Renal cortical epithelial cell (primary cell): ENCODE data around the gene CCDC171. TPM values are rescaled to one million over a fixed set of nuclear protein-coding genes. Genes with fewer than 3 reads are reported as not detected.
A peak's percentile ranks its signal among the peaks of the same experiment; 100 is the strongest.
"Not testable (repeated sequence)": the region's sequence is repeated elsewhere in the genome, so short reads cannot be mapped to it uniquely, and the experiment has no call there.

ENCODE experiments used
- DNase-seq: peaks from one replicate; pipeline ENCODE4 v3.0.0-alpha.2; 2011; ENCODE audit warnings: low read depth
- total RNA-seq: library from RNA; depleted of rRNA; stranded (reverse); fragments of >200 nt; gene quantifications from 2 replicates; pipeline ENCODE4 v1.2.3, GENCODE V29; 2014

The CCDC171 gene
- total RNA-seq, 1 donor from 2014 or later, result 3.4 TPM

DNA sequence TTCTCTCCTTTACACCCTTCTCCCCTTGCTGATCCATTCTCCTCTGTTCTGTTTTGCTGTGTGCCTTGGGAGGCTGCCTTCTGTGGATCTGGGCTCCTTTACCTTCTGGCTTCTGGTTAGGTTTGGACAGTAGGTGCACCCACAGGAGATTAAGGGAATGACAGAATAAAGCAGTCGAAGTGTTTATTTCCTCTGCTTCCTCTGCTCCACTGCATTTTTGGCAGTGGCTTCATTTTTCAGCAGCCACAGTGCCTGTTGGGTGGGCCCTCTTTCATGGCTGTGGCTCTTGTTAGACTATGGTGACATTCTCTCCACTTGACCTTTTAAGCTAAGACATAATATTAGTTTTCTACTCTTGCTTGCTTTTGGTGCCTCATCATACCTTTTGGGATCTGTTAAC is 144.1 kb downstream of the CCDC171 start:
- DNase-seq, result no peak

DNA sequence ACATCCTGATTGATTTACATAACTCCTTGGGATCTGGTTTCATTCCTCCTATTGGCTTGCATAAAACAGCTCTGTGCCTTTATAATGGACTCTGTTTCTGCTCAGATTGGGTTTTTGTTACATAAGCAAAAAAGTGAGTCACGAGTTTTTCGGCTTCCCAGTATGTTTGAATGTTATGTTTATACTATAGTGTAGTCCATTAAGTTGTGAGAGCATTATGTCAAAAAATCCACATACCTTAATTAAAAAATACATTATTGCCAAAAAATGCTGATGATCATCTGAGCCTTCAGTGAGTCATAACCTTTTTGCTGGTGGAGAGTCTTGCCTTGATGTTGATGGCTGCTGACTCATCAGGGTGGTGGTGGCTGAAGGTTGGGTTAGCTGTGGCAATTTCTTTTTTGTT is 144.6 kb downstream of the CCDC171 start:
- peak; percentile 44 for DNase-seq

DNA sequence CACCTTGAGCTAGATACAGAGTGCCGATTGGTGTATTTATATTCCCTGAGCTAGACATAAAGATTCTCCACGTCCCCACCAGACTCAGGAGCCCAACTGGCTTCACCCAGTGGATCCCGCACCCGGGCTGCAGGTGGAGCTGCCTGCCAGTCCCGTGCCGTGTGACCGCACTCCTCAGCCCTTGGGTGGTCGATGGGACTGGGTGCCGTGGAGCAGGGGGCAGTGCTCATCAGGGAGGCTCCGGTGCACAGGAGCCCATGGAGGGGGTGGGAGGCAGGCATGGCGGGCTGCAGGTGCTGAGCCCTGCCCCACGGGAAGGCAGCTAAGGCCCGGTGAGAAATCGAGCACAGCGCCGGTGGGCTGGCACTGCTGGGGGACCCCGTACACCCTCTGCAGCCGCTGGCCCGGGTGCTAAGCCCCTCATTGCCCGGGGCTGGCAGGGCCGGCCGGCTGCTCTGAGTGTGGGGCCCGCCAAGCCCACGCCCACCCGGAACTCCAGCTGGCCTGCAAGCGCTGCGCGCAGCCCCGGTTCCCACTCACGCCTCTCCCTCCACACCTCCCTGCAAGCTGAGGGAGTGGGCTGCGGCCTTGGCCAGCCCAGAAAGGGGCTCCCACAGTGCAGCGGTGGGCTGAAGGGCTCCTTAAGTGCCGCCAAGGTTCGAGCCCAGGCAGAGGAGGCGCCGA is 147.2 kb downstream of the CCDC171 start:
- DNase-seq, result not testable (repeated sequence)

DNA sequence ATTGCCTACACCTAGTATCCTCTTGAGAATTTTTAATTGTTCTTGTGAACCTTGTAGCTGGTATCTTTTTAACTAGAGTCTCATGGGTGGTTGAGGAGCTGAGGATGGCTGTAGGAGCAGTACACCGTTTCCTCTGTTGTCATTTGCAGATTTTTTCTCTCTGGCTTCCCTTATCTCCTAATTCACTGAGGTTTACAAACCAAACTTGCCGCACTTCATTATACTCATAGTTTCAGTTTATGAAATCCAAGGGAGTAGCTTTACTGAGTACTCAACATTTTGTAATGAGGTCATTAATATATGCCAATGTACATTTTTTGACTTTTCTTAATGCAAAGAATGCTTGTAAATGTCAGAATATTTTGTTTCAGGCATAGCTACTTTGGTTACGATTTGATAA is 154.2 kb downstream of the CCDC171 start:
- DNase-seq, result no peak

DNA sequence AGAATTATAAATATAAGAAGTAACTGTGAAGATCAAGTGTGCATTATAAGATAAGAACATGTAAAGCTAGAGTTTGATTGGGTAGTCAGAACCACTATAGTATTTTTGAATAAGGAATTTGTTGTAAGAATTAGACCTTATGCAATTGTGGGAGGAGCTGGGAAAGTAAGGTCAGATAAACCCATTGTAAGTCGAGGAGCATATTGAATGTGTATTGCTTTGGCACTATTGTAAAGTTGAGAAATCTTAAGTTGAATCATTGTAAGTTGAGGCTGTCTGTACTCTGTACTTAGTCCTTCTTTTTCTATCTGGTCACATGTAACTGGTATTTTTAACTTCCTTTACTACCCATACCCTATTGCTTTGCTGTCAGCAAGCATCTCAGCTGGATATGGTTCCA is 158.7 kb downstream of the CCDC171 start:
- DNase-seq, result no peak

DNA sequence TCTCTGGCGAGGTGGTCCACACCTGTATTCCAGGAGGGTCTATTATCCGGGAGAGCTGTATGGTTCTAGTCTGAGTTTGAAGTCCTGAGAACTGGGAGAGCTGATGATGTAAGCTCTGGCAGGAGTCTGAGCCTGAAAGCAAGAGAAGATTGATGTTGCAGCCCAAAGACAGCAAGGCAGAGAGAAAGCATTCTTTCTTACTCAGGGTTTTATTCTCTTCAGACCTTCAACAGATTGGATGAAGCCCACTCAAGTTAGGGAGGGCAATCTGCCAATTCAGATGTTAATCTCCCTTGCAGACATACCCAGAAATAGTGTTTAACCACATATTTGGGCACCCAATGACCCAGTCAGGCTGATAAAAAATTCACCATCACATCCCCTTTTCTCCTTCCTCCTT is 159.1 kb downstream of the CCDC171 start:
- no peak for DNase-seq

DNA sequence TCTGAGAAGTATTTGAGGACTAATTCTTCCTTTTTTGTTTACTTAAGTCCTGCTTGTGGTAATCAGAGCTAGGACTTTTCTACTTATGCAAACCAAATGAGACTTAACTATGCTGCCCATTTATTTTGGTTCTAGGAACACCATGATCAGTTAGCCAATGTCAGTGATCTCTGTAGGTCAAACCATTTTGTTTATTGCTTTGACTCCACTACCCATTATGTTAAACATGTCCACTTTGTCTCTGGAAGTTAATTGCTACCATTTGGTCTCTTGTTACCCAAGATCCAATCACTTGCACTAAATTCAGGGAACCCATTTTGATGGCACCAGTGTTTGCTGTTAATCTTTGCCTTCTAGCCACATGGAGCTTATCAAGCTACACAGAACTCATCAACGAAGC is 161.9 kb downstream of the CCDC171 start:
- DNase-seq, result no peak

DNA sequence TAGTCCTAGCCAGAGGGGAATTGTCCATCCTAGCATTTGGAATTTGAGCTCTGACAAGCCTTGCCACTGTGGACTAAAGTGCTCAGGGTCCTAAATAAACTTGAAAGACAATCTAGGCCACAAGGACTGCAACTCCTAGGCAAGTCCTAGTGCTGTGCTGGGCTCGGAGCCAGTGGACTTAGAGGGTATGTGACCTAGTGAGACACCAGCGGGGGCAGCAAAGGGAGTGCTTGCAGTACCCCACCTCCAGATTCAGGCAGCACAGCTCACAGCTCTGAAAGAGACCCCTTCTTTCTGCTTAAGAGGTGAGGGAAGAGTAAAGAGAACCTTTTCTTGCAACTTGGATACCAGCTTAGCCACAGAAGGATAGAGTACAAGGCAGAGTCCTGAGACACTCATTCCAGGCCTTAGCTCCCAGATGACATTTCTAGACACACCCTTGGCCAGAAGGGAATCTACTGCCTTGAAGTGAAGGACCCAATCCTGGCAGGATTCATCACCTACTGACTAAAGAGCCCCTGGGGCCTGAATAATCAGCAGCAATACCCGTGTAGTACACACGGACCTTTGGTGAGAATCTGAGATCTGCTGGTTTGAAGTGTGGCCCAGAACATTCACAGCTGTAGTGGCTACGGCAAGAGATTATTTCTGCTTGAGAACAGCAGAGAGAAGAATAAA is 164.6 kb downstream of the CCDC171 start:
- no peak for DNase-seq

DNA sequence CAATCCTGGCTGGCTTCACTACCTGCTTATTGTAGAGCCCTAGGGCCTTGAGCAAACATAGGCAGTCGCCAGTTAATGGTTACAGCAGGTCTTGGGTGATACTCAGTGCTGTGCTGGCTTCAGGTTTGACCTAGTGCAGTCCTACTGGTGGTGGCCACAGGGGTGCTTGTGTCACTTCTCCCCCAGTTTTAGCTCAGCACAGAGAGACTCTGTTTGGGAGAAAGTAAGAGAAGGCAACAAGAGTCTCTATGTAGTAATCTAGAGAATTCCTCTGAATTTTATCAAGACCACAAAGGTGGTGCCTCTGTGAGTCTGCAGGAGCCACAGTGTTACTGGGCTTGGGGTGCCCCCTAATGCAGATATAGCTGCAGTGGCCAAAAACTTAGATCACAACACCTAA is 165.6 kb downstream of the CCDC171 start:
- DNase-seq, result no peak

DNA sequence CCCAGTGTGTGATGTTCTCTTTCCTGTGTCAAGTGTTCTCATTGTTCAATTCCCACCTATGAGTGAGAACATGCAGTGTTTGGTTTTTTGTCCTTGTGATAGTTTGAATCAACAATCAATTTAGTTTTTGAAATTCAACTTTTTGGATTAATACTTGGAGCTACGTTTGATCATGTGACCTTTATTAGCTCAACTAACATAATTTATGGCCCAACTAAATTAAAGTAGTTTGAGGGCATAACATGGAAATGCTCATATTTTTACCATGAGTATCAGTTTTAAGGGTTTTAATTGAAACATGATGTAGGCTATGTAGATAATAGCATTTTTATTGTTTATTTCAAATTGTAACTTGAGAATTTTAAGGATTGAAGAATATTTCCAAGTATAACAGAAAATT is 168.0 kb downstream of the CCDC171 start:
- DNase-seq, result no peak

DNA sequence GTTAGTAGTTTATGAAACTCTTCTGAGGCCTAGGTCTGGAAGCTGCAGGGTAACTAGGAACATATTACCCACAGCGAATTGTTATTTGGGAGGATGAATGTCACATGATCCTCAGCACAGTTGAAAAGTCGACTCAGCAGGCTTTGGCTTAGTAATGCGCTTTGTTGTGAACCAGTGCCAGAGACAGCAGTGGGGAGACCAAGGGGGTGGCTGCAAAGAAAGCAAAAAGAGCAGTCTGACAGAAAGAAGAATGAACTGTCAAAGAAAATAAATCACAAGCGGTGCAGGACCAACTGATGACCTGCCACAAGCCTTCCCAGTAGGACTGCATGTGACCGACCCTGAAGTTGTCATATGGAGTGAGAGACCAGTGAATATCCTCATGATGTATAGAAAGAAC is 170.0 kb downstream of the CCDC171 start:
- no peak for DNase-seq

DNA sequence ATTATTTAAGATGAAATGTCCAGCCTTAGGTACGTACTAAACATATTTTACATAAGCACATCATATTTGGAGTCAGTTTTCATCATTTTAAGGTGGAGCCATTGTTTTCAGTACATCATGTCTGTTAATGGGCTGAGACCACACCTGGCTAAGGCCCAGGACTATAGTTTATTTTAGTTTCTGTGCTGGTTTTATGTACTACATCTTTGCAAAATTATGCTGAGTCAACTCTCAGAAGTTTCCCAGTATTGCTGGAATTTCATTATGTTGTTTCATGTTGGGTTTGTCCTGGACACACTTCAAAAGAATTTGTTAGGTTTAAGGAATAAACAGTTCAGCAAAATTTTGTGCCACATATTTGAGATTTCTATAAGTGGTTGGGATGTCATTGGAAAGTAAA is 171.2 kb downstream of the CCDC171 start:
- peak; percentile 18 for DNase-seq

DNA sequence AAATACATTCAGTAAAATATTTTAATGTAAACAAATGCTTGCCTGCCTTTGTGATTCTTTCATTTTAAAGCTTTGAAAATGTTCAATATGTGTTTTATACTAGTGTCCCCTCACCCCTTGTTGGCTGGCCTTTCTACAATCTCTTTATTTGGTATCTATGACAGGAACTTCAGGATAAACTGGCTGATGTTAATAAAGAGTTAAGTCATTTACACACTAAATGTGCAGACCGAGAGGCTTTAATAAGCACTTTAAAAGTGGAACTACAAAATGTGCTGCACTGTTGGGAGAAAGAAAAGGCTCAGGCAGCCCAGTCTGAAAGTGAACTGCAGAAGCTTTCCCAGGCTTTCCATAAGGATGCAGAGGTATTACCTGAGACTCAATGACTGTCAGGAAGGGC is 171.8 kb downstream of the CCDC171 start:
- DNase-seq, result no peak

DNA sequence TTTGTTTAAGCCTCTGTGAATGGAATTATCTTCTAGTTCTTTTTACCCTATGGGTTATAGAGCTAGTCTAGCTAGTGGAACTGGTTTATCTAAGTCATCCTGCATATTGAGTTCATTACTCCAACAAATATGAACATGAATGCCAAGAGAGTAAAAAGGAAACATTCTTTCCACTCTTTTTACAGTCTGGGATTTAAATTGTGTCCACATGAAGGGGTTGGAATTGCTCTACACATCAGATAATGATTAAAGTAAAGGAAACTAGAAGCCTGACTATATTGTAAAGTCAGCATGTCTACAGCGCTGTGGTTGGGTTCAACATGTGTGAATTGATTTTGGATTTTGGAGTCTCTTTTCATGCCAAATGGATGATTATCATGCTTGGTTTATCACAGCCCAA is 173.1 kb downstream of the CCDC171 start:
- no peak for DNase-seq

DNA sequence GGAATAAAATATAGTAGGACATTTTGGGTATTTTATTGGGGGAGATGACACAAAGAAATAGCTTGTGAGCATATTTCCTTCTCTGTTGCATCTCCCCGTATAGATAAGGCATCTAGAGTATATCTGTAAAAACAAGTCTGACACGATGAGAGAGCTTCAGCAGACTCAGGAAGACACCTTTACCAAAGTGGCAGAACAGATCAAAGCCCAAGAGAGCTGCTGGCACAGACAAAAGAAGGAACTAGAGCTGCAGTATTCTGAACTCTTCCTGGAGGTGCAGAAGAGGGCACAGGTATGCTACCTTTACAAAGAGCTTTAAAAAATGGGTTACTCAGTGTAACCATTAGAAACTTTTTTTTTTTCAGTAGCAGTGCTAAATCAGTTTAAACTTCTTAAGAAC is 176.7 kb downstream of the CCDC171 start:
- DNase-seq, result no peak

DNA sequence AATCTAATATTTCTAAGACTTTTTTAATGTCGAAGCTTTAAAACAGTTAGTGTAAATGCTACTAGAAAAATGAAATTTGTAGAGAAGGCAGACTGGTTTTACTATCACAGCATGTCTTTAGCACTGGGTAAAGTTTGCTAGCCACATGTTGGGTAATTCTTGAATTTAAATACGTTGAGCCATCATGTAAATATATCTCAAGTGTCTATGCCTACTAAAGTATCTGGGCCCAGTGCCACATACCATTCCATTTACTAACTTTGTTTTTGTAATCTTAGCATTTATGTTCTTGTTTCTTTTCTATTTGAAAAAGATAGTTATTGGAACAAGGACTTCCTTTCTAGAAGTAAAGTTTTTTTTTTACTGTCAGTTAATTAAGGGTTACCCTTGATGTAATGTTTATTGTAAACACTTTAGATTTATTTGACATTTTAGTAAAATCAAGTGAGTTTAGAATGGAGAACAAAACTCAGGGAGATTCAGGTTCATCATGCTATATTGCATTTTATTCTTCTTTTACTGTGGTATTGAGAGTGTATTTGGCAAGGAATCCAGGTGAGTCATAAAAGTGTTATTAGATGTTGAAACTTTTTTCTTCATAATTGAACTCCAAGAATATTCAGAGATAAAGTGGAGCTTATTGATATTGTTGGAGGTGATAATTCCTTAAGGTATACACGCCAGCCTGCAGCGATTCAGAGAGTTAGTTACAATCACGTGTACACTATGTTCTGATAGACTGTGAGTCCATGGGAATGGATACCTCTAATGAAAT is 182.4 kb downstream of the CCDC171 start:
- peak; percentile 90 for DNase-seq

DNA sequence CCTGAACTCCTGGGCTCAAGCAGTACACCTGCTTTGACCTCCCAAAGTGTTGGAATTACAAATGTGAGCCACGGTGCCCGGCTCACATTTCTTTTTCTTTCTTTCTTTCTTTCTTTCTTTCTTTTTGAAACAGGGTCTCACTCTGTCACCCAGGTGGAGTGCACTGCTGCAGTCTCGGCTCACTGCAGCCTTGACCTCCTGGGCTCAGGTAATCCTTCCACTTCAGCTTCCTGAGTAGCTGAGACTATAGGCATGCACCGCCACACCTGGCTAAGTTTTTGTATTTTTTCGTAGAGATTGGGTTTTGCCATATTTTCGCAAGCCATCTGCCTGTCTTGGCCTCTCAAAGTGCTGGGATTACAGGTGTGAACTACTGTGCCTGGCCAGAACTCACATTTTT is 183.7 kb downstream of the CCDC171 start:
- no peak for DNase-seq

DNA sequence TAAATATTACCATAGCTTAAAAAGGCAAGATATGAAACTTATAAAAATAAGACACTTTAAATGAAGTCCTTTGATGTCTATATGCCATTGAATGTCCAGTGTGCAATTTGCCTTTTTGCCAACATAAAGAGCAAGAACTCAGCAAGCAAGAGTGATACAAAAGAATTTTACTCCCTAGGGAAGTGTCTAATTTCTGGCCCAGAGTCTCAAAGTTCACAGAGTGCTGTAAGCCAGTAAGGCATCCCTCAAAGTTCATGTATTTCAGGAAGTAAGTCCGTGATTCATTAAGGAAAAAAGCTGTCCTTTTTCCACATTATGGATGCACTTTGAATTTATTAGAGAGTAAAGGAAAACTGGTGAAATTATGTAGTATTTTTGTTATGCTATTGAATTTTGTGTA is 185.2 kb downstream of the CCDC171 start:
- no peak for DNase-seq

DNA sequence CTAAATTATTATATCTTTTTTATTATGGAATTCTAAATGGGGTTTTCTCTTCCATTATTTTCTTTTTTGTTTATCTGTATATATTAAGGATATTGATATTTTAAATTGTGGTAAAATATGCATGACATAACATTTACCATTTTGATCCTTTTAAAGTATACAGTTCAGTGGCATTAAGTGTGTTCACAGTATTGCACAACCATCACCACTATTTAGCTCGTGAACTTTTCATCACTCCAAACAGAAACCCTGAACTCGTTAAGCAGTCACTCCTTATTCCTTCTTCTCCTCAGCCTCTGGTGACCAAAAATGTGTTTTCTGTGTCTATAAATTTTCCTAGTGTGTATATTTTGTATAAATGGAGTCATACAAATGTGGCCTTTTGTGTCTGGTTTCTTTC is 188.2 kb downstream of the CCDC171 start:
- DNase-seq, result no peak

DNA sequence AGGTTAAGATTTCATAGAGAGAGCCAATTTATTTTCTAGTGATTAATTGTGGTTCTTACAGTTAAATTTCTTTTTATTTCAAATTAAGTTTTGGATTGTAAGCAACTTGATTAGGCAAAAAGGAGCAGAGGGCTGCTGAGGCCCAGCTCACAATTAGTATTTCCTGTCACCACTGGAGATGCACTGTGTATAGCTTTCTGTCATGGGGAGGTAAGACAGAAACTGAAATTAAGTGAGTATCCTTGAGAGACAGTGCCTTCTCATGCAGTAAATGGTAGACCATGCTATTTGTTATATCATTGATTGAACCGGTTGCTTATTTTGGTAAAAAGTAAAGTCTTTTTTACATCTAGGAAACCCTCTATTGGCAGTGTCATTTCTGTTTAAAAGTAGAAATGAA is 190.7 kb downstream of the CCDC171 start:
- DNase-seq, result no peak

DNA sequence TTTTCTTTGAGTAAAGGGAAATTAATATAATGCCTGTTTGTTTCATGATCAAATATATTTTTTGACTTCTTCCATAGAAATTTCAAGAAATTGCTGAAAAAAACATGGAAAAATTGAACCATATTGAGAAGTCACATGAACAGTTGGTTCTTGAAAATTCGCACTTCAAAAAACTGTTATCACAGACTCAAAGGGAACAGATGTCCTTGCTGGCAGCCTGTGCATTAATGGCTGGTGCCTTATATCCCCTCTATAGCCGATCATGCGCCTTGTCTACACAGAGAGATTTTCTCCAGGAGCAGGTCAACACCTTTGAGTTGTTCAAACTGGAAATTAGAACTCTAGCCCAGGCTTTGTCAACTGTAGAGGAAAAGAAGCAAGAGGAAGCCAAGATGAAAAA is 191.4 kb downstream of the CCDC171 start:
- no peak for DNase-seq

DNA sequence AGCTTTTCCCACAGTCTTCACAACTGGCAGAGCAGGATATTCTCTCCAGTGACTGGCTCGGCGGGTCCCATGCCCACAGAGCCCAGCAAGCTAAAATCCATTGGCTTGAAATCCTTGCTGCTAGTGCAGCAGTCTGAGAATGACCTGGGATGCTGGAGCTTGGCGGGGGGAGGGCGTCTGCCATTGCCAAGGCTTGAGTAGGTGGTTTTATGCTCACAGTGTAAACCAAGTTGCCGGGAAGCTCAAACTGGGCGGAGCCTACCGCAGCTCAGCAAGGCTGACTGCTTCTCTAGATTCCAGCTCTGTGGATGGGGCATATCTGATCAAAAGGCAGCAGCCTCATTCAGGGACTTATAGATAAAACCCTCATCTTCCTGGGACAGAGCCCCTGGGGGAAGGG is 194.1 kb downstream of the CCDC171 start:
- DNase-seq, result no peak

DNA sequence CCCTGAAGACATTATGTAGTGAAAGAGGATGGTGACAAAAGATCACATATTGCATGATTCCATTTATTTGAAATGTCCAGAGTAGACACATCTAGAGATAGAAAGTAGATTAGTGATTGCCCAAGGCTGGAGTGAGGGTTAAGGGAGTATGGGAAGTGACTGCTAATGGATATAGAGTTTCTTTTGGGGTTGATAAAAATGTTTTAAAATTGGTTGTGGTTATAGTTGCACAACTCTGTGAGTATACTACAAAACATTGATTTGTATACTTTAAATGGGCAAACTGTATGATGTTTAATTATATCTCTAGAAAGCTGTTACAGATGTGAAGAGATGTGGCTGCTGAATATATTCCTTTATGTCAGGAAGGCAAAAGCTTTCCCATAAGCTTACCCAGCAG is 202.8 kb downstream of the CCDC171 start:
- DNase-seq, result no peak
